GM12874 (cell line): ENCODE data around the gene ADGRV1.

ENCODE experiments used
- TF ChIP-seq, protein P1 (sequence below): IDR thresholded peaks from 2 replicates; pipeline ENCODE4 v1.5.1; 2011; ENCODE audit warnings: low read depth, mild to moderate bottlenecking, control low read depth, low read length, moderate library complexity; ENCODE audit not compliant: insufficient read depth

ADGRV1 gene

DNA sequence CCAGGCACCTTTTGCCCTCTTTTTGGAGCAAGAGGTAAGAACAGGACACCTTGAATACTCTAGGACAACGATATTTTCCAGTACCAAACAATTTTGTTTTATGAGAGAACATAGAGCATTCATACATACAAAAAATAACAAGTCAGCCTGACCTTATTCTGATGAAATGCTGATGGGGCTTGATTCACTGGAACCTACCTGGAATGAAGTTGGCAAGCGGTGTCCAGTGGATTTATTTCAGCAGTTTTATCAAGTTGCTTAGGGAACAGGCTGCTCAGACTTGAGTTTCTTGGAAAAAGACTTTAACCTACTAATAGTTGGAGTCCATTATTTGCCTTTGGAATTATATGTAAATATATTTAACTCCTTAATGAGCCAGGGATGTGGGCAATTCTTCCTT lies 502.5 kb downstream of the ADGRV1 start:
- TF ChIP-seq, protein P1, sequence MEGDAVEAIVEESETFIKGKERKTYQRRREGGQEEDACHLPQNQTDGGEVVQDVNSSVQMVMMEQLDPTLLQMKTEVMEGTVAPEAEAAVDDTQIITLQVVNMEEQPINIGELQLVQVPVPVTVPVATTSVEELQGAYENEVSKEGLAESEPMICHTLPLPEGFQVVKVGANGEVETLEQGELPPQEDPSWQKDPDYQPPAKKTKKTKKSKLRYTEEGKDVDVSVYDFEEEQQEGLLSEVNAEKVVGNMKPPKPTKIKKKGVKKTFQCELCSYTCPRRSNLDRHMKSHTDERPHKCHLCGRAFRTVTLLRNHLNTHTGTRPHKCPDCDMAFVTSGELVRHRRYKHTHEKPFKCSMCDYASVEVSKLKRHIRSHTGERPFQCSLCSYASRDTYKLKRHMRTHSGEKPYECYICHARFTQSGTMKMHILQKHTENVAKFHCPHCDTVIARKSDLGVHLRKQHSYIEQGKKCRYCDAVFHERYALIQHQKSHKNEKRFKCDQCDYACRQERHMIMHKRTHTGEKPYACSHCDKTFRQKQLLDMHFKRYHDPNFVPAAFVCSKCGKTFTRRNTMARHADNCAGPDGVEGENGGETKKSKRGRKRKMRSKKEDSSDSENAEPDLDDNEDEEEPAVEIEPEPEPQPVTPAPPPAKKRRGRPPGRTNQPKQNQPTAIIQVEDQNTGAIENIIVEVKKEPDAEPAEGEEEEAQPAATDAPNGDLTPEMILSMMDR: no peak

DNA sequence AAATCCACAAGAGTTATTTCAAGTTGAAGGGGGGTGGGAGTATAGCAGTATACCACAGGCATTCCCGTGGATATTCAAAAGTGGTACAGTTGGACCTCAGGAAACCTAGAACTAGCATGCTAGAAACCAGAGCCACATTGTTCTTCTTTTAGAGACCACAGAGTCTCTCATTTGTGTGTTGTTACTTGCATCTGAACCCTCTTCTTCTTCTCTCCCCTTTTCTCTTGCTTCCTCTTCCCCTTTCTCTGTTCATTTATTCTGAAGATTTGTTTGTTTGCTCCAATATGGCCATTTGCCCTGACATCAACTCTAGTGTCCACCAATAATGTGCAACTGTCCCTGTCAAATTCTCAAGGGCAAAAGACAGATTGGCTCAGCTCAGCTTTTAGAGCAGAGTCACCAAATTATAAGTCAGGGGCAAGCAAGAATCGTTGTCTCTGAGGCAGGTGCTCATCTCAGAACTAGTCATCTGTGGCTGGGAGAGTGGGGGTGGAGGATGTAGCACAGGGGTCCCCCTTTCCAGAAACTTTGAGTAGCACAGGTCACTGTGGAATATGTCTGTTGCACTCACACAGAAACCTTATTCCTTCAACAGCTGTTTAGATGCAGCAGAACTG lies 503.5 kb downstream of the ADGRV1 start:
- TF ChIP-seq, protein P1: no peak

DNA sequence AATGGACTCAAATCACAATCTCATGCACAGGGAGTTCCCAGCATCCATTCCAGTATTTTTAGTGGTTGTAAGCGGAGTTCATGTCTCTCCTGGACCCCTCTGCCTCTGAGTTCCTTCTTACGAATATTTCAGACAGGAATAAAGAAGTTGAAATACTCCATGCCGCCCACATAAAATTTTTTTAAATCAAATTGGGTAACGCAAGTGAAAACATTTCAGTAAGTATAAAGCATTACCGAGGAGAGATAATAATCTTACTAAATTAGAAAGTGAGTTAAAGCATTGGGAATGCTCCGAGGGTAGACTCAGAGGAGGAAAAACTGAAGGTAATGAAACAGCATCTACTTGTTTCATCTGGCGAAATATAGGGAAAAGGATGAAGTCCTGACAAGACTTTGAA lies 506.9 kb downstream of the ADGRV1 start:
- TF ChIP-seq, protein P1: no peak

DNA sequence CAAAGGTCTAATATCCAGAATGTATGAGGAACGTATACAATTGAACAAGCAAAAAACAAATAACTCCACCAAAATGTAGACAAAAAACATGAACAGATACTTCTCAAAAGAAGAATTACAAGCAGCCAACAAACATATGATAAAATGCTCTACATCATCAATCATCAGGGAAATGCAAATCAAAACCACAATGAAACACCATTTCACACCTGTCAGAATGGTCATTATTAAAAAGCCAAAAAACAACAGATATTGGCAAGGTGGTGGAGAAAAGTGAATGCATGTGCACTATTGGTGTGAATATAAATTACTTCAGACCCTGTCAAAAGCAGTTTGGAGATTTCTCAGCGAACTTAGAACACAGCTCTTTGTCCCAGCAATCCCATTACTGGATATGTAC lies 510.8 kb downstream of the ADGRV1 start:
- TF ChIP-seq, protein P1: no peak

DNA sequence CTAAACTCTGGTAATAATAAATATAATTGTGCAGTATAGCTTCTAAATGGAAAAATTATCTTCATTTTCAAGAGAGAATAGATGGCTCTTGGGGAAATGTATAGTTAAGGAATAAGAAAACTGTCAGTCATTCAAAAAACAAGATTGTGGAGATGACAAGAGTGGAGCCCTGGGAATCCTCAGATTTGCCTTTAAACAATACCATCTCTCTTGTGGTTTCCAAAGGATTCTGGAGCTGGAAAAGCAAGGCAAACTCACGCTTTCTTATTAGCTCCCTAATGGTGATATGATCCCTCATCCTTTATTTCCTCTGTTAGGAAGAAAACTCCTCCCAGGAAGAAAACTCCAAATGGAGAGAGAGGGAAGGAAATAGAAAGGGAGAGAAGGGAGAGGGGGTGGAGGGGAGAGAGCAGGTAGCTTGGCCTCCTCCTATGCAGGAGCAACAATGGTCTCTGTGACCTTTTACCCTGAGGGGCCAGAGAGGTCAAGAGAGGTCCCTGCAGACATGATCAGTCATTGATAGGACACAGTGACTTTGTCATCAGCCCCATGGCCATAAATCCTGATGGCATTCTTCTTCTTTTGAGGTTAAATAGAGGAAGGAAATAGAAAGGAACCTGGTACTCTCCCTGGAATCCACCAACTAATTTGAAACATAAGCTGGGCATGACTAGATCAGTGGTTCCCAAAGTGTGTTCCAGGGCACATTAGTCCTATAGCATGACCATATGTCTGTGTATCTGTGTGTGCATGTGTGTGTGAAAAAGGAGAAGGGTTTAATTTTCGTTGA lies 512.4 kb downstream of the ADGRV1 start:
- TF ChIP-seq, protein P1: no peak

DNA sequence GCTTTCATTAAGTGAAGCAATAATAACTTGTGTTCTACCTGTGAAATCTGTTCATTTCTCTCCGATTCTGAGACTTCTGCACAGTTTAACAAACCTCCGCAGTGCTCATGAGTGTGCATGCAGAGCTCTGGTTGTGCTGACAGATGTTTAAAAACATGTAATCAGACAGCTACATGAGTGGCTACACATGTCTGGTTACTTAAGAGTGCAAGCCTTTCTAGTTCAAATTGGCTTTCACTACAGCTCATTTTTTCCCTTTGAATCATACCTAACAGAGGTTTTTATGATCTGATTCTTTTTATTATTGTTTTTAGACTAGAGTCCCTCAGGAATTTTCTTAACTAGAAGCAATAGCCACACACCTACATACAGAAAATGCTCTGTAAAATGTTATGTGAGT lies 514.3 kb downstream of the ADGRV1 start:
- TF ChIP-seq, protein P1: no peak

DNA sequence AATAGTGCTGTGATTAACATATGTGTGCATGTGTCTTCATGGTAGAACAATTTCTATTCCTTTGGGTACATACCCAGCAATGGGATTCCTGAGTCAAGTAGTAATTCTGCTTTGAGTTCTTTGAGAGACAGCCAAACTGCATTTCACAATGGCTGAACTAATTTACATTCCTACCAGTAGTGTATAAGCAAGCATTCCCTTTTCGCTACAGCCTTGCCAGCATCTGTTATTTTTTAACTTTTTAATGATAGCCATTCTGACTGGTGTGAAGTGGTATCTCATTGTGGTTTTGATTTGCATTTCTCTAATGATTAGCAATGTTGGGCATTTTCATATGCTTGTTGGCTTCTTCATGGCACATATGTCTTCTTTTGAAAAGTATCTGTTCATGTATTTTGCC lies 516.0 kb downstream of the ADGRV1 start:
- TF ChIP-seq, protein P1: no peak
